HEK293 (cell line): ENCODE measurements around the gene UBE2G2.

Source experiments
- CTCF ChIP-seq: fragments of 450-650 bp; formaldehyde crosslinking; IDR thresholded peaks from 2 replicates; pipeline ENCODE4 v1.5.1; 2016; ENCODE audit warnings: missing biosample characterization, missing genetic modification characterization
- KLF7 ChIP-seq: fragments of 450-650 bp; formaldehyde crosslinking; IDR thresholded peaks from 2 replicates; pipeline ENCODE4 v1.5.1; 2016; ENCODE audit warnings: missing biosample characterization, missing genetic modification characterization, borderline replicate concordance
- ZBTB1 ChIP-seq: fragments of 450-650 bp; formaldehyde crosslinking; IDR thresholded peaks from 2 replicates; pipeline ENCODE4 v1.5.1; 2016; ENCODE audit warnings: missing biosample characterization, missing genetic modification characterization
- ZNF600 ChIP-seq: fragments of 450-650 bp; formaldehyde crosslinking; IDR thresholded peaks from 2 replicates; pipeline ENCODE4 v1.5.1; 2016; ENCODE audit warnings: missing biosample characterization, missing genetic modification characterization
- ZNF626 ChIP-seq: fragments of 450-650 bp; sonication (Bioruptor Pico); formaldehyde crosslinking; IDR thresholded peaks from 2 replicates; pipeline ENCODE4 v1.5.1; 2018; ENCODE audit warnings: missing biosample characterization, missing genetic modification characterization, inconsistent platforms
- ZNF792 ChIP-seq: fragments of 450-650 bp; formaldehyde crosslinking; IDR thresholded peaks from 2 replicates; pipeline ENCODE4 v1.5.1; 2016; ENCODE audit warnings: missing biosample characterization, missing genetic modification characterization

- TF ChIP-seq CTCF (tag by site-specific recombination) (no peak), ZNF600 (tag by site-specific recombination) (no peak), KLF7 (tag by site-specific recombination) (no peak), ZNF626 (tag by site-specific recombination) (no peak), ZBTB1 (tag by site-specific recombination) (no peak), ZNF792 (tag by site-specific recombination) (no peak)
Observed at GRCh38 chr21:44828362-44829056, 26.9 kb upstream of the UBE2G2 start.
